EH (cell line): ENCODE measurements around the gene IQSEC1.
"Not testable (repeated sequence)": the region's sequence is repeated elsewhere in the genome, so short reads cannot be mapped to it uniquely, and the experiment has no call there.

Experiments
- DNase-seq: peaks from one replicate; pipeline ENCODE4 v3.0.0-alpha.2; 2015; ENCODE audit warnings: low read depth

IQSEC1 gene

GRCh38 chr3:12870942-12871341 is 202.3 kb downstream of the IQSEC1 start:
- DNase-seq, result peak; percentile 55

- DNase-seq, result peak; percentile 11
Observed at GRCh38 chr3:12869035-12869621, 204.1 kb downstream of the IQSEC1 start.

GRCh38 chr3:12868039-12869034 is 204.9 kb downstream of the IQSEC1 start:
- peak; percentile 87 for DNase-seq

GRCh38 chr3:12866836-12867235 is 206.4 kb downstream of the IQSEC1 start:
- no peak for DNase-seq

GRCh38 chr3:12865271-12865670 is 208.0 kb downstream of the IQSEC1 start:
- no peak for DNase-seq

- no peak for DNase-seq
Observed at GRCh38 chr3:12862387-12862786, 210.8 kb downstream of the IQSEC1 start.

- no peak for DNase-seq
Observed at GRCh38 chr3:12861611-12862010, 211.6 kb downstream of the IQSEC1 start.

GRCh38 chr3:12859840-12860239 is 213.4 kb downstream of the IQSEC1 start:
- no peak for DNase-seq

GRCh38 chr3:12856626-12857025 is 216.6 kb downstream of the IQSEC1 start:
- DNase-seq, result no peak

GRCh38 chr3:12854565-12854964 is 218.7 kb downstream of the IQSEC1 start:
- no peak for DNase-seq

- not testable (repeated sequence) for DNase-seq
Observed at GRCh38 chr3:12853847-12854246, 219.4 kb downstream of the IQSEC1 start.

- DNase-seq, result no peak
Observed at GRCh38 chr3:12852201-12852600, 221.0 kb downstream of the IQSEC1 start.
